Keratinocyte (primary cell): ENCODE results near the gene CC2D2A. TPM values are rescaled to one million over a fixed set of nuclear protein-coding genes. Genes with fewer than 3 reads are reported as not detected.

Source experiments
- DNase-seq: peaks from one replicate; pipeline ENCODE4 v3.0.0-alpha.2; 2011; ENCODE audit warnings: low read depth, missing footprints, low spot score
- FAIRE-seq: peaks from 2 replicates; lab custom pipeline; 2011; peaks lifted over from hg19 to GRCh38; lab: Jason Lieb, UNC
- H2AFZ ChIP-seq: 2 replicates; pipeline ENCODE4 v1.6.0; 2012; ENCODE audit warnings: low read length, control low read depth, inconsistent platforms; ENCODE audit not compliant: control insufficient read depth
- H3K27ac ChIP-seq: 2 replicates; pipeline ENCODE4 v1.5.1; 2011; ENCODE audit warnings: low read length; ENCODE audit not compliant: control insufficient read depth, insufficient read depth
- H3K27me3 ChIP-seq: 3 replicates; pipeline ENCODE4 v1.6.0; 2011; ENCODE audit warnings: low read length; ENCODE audit not compliant: control insufficient read depth, insufficient read depth; ENCODE audit errors: extremely low read depth
- H3K36me3 ChIP-seq, 2 experiments: 2 replicates in 1 of 2; 3 replicates in 1 of 2; pipeline ENCODE4 v1.5.1; 2011; ENCODE audit warnings: low read length in 2 of 2, mild to moderate bottlenecking in 1 of 2; ENCODE audit not compliant: control insufficient read depth in 2 of 2, insufficient read depth in 2 of 2; ENCODE audit errors: extremely low read depth in 1 of 2
- H3K4me1 ChIP-seq: 3 replicates; pipeline ENCODE4 v1.5.1; 2011; ENCODE audit warnings: low read length; ENCODE audit not compliant: control insufficient read depth, insufficient read depth; ENCODE audit errors: extremely low read depth
- H3K4me2 ChIP-seq: 3 replicates; pipeline ENCODE4 v1.6.0; 2011; ENCODE audit warnings: low read depth, low read length; ENCODE audit not compliant: control insufficient read depth, insufficient read depth; ENCODE audit errors: extremely low read depth
- H3K4me3 ChIP-seq, 3 experiments: fragments of 200-600 bp in 1 of 3; sonication (generic) in 1 of 3; 2 replicates in 2 of 3; 3 replicates in 1 of 3; pipeline ENCODE4 v1.5.1; 2011 to 2016; ENCODE audit warnings: low read length in 3 of 3, mild to moderate bottlenecking in 3 of 3, control low read depth in 2 of 3, inconsistent platforms in 1 of 3, low read depth in 1 of 3, mixed read lengths in 1 of 3, mixed run types in 1 of 3, moderate library complexity in 1 of 3; ENCODE audit not compliant: control insufficient read depth in 2 of 3, insufficient read depth in 2 of 3; ENCODE audit errors: extremely low read depth in 1 of 3
- H3K79me2 ChIP-seq: 2 replicates; pipeline ENCODE4 v1.6.0; 2012; ENCODE audit warnings: low read length; ENCODE audit not compliant: control insufficient read depth, insufficient read depth
- H3K9ac ChIP-seq: 3 replicates; pipeline ENCODE4 v1.6.0; 2011; ENCODE audit warnings: low read length; ENCODE audit not compliant: control insufficient read depth, insufficient read depth; ENCODE audit errors: extremely low read depth
- H3K9me1 ChIP-seq: 3 replicates; pipeline ENCODE4 v1.6.0; 2011; ENCODE audit warnings: low read length; ENCODE audit not compliant: control insufficient read depth, insufficient read depth; ENCODE audit errors: extremely low read depth
- H3K9me3 ChIP-seq: 2 replicates; pipeline ENCODE4 v1.5.1; 2012; ENCODE audit warnings: low read depth, low read length; ENCODE audit not compliant: control insufficient read depth
- H4K20me1 ChIP-seq: 3 replicates; pipeline ENCODE4 v1.6.0; 2011; ENCODE audit warnings: low read length; ENCODE audit not compliant: control insufficient read depth, insufficient read depth; ENCODE audit errors: extremely low read depth
- EZH2 ChIP-seq: IDR thresholded peaks from one replicate; pipeline ENCODE4 v1.6.1; 2012; ENCODE audit warnings: inconsistent platforms, mild to moderate bottlenecking, low read length, moderate library complexity
- dilution Hi-C: fragments of 300-500 bp; cut with MboI; formaldehyde crosslinking; loops from one replicate; pipeline ENCODE4 v1.7.0; 2020; ENCODE audit warnings: low sequenced_read_pairs; ENCODE audit not compliant: extremely low pct_ligation_motif_present
- polyA plus RNA-seq, 5 experiments: library from polyadenylated mRNA; depleted of rRNA in 3 of 5; stranded (reverse) in 3 of 5; stranded (forward) in 1 of 5; unstranded in 1 of 5; fragments of >200 nt; gene quantifications; 1 replicate in 1 of 5; 2 replicates in 3 of 5; 3 replicates in 1 of 5; pipeline versions ENCODE4 v1.2.1 to v1.2.3, GENCODE V29; 2011 to 2012; ENCODE audit warnings: missing spikeins in 2 of 5, low read depth in 1 of 5, low replicate concordance in 1 of 5
- TF ChIP-seq, protein P1 (sequence below), 3 experiments: IDR thresholded peaks in 1 of 3; conservative IDR thresholded peaks in 1 of 3; optimal IDR thresholded peaks in 1 of 3; 2 replicates in 2 of 3; 3 replicates in 1 of 3; pipeline versions ENCODE3 to v1.5.1; 2011; ENCODE audit warnings: low read length in 3 of 3, mild to moderate bottlenecking in 3 of 3, moderate library complexity in 2 of 3, control low read depth in 1 of 3, inconsistent platforms in 1 of 3; ENCODE audit not compliant: insufficient read depth in 2 of 3; ENCODE audit errors: extremely low read depth in 1 of 3

Gene CC2D2A
- polyA plus RNA-seq, 1 donor (not counting 4 experiments of a cell fraction or from before 2014, with no cell fraction given) = 11.8 TPM

DNA sequence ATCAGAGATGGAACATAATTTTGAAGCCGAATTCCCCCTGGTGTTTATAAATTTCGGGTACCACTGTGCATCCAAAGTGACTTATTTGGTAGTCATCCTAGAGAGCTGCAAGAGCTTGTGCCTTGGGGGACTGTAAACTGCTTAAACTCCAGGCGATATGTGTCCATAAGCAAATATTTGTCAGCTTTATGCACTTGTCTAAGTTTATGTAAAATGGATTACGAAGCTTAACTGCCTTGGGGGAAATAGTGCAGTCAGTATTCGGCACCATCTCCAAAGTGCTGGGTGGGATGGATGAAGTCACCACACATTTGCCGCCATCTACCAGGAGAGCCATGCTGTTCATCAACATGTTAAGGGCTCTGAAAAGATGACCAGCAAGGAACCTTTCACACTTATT is 65.9 kb downstream of the CC2D2A start:
- Histone ChIP-seq H3K4me1 (no peaks in the 10 kb centered on the region), H3K9ac (no peak overlapping the region), H3K9me3 (no peaks in the 10 kb centered on the region), H3K27me3 (no peaks in the 10 kb centered on the region), H3K27ac (no peak overlapping the region), H4K20me1 (no peaks in the 10 kb centered on the region), H3K36me3 (peaks cover 0 to 6% of the 10 kb centered on the region in 2 experiments), H3K79me2 (no peaks in the 10 kb centered on the region), H3K9me1 (no peaks in the 10 kb centered on the region), H3K4me2 (no peak overlapping the region), H3K4me3 (no peak overlapping the region), H2AFZ (no peak overlapping the region)
- no peak for TF ChIP-seq EZH2
- TF ChIP-seq, protein P1, sequence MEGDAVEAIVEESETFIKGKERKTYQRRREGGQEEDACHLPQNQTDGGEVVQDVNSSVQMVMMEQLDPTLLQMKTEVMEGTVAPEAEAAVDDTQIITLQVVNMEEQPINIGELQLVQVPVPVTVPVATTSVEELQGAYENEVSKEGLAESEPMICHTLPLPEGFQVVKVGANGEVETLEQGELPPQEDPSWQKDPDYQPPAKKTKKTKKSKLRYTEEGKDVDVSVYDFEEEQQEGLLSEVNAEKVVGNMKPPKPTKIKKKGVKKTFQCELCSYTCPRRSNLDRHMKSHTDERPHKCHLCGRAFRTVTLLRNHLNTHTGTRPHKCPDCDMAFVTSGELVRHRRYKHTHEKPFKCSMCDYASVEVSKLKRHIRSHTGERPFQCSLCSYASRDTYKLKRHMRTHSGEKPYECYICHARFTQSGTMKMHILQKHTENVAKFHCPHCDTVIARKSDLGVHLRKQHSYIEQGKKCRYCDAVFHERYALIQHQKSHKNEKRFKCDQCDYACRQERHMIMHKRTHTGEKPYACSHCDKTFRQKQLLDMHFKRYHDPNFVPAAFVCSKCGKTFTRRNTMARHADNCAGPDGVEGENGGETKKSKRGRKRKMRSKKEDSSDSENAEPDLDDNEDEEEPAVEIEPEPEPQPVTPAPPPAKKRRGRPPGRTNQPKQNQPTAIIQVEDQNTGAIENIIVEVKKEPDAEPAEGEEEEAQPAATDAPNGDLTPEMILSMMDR (optimal IDR thresholded peaks at IDR 0.05 in 1 of 3, IDR thresholded peaks at IDR 0.05 in 1 of 3, conservative IDR thresholded peaks at IDR 0.05 in 1 of 3; ENCODE audit: extremely low read depth in 1 of 3, insufficient read depth in 2 of 3, low read length in 3 of 3) = no peak
- DNase-seq (no peak), FAIRE-seq (no peak)
- dilution Hi-C loops = no loop called here

DNA sequence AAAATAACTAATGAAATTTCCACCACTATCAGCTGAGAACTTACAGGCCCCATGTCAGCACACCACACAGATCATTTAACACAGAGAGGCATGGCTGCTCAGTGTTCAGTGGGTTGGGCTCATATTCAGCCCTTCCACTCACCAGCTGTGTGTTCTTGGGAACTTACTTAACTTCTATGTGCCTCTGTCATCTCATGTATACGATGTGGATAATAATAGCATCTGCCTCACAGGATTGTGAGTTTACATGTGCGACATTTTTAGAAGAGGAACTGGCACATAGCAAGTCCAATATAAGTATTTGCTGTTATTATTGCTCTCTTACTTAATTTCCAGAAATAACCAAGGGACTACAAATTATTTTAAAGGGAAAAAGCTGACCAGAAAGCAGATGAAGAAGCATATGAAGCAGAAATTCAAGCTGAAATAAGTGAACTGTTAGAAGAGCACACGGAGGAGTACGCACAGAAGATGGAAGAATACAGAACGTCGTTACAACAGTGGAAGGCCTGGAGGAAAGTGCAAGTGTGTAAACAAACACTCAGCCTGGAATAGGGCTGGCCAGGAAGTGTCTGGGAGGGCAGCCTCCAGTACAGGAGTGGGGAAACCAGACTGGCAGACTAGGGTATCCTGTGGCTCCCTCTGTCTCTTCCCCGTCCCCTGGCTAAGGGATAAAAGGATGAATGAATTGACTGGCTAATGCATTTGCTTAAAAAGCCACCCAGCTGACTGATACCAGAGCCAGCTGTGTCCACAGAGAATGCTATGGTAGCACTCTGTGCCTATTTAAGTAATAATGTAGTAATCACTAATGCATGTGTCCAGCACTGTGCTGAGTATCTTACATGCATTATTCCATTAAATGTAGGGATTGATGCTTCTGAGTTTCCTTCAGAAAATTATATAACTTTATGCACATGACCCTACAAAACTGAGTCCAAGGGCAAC is 67.1 kb downstream of the CC2D2A start:
- TF ChIP-seq, protein P1 (optimal IDR thresholded peaks at IDR 0.05 in 1 of 3, IDR thresholded peaks at IDR 0.05 in 1 of 3, conservative IDR thresholded peaks at IDR 0.05 in 1 of 3; ENCODE audit: extremely low read depth in 1 of 3, insufficient read depth in 2 of 3, low read length in 3 of 3) = no peak
- no peak for TF ChIP-seq EZH2
- Histone ChIP-seq H3K9ac (no peak overlapping the region), H3K79me2 (no peaks in the 10 kb centered on the region), H2AFZ (no peak overlapping the region), H3K36me3 (peaks cover 1 to 6% of the 10 kb centered on the region in 2 experiments), H3K27ac (no peak overlapping the region), H3K9me3 (no peaks in the 10 kb centered on the region), H3K27me3 (no peaks in the 10 kb centered on the region), H3K4me3 (no peak overlapping the region), H4K20me1 (no peaks in the 10 kb centered on the region), H3K9me1 (no peaks in the 10 kb centered on the region), H3K4me1 (no peaks in the 10 kb centered on the region), H3K4me2 (no peak overlapping the region)
- DNase-seq (no peak), FAIRE-seq (no peak)
- dilution Hi-C loops = no loop called here
